WTC11 (cell line): Measurements from ENCODE around the gene LOC128125822.

ENCODE experiments used
- CREB1 ChIP-seq: sonication (generic); formaldehyde crosslinking; IDR thresholded peaks from 2 replicates; pipeline ENCODE4 v1.8.0; 2023; ENCODE audit warnings: mild to moderate bottlenecking, missing genetic modification reagents
- CREM ChIP-seq: sonication (generic); formaldehyde crosslinking; IDR thresholded peaks from 2 replicates; pipeline ENCODE4 v1.8.1; 2022; ENCODE audit warnings: mild to moderate bottlenecking, missing genetic modification reagents, moderate library complexity
- E2F1 ChIP-seq: sonication (generic); formaldehyde crosslinking; IDR thresholded peaks from 2 replicates; pipeline ENCODE4 v1.8.0; 2022; ENCODE audit warnings: mild to moderate bottlenecking, missing genetic modification reagents
- HMGXB4 ChIP-seq: sonication (generic); formaldehyde crosslinking; IDR thresholded peaks from 2 replicates; pipeline ENCODE4 v1.8.1; 2023; ENCODE audit warnings: mild to moderate bottlenecking, moderate library complexity, missing genetic modification reagents
- MXD4 ChIP-seq: fragments of 250-450 bp; sonication (Bioruptor Pico); IDR thresholded peaks from 2 replicates; pipeline ENCODE4 v1.8.0; 2021; ENCODE audit warnings: mild to moderate bottlenecking, moderate library complexity, borderline replicate concordance
- MYBL2 ChIP-seq: sonication (generic); formaldehyde crosslinking; IDR thresholded peaks from 2 replicates; pipeline ENCODE4 v1.8.1; 2023; ENCODE audit warnings: mild to moderate bottlenecking, moderate library complexity, missing genetic modification reagents
- NFE2L1 ChIP-seq: sonication (generic); formaldehyde crosslinking; IDR thresholded peaks from 2 replicates; pipeline ENCODE4 v1.8.1; 2023; ENCODE audit warnings: missing genetic modification reagents
- ZNF263 ChIP-seq: sonication (generic); formaldehyde crosslinking; IDR thresholded peaks from 2 replicates; pipeline ENCODE4 v1.8.1; 2022; ENCODE audit warnings: low read depth, mild to moderate bottlenecking, moderate library complexity, missing genetic modification reagents
- TF ChIP-seq, protein P1 (sequence below): fragments of 200-600 bp; IDR thresholded peaks from 2 replicates; pipeline ENCODE4 v1.8.0; 2022; ENCODE audit warnings: antibody characterized with exemption
- TF ChIP-seq, protein P2 (sequence below): sonication (generic); formaldehyde crosslinking; IDR thresholded peaks from 2 replicates; pipeline ENCODE4 v1.8.1; 2023; ENCODE audit warnings: mild to moderate bottlenecking, missing genetic modification reagents, moderate library complexity

DNA sequence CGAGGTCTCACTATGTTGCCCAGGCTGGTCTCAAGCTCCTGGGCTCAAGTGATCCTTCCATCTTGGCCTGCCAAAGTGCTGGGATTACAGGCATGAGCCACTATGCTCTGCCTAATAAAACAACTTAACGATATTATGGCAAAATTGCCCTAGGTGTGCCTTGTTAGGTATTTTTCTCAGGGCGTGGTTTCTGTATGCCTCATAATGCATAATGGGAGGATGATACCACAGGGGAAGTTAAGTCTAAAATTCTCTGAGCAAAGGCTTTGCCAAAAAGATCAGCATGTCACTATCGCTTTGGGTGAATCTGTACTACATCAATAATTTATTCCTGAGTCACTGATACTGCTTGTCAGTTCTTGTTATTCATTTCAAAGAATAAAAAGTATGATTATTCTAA is 15.9 kb upstream of the LOC128125822 start:
- TF ChIP-seq, protein P1, sequence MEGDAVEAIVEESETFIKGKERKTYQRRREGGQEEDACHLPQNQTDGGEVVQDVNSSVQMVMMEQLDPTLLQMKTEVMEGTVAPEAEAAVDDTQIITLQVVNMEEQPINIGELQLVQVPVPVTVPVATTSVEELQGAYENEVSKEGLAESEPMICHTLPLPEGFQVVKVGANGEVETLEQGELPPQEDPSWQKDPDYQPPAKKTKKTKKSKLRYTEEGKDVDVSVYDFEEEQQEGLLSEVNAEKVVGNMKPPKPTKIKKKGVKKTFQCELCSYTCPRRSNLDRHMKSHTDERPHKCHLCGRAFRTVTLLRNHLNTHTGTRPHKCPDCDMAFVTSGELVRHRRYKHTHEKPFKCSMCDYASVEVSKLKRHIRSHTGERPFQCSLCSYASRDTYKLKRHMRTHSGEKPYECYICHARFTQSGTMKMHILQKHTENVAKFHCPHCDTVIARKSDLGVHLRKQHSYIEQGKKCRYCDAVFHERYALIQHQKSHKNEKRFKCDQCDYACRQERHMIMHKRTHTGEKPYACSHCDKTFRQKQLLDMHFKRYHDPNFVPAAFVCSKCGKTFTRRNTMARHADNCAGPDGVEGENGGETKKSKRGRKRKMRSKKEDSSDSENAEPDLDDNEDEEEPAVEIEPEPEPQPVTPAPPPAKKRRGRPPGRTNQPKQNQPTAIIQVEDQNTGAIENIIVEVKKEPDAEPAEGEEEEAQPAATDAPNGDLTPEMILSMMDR: no peak
- TF ChIP-seq E2F1 (CRISPR knock-in tag) (no peak), MXD4 (CRISPR knock-in tag) (no peak), ZNF263 (no peak), CREM (CRISPR knock-in tag) (no peak), MYBL2 (CRISPR knock-in tag) (no peak), NFE2L1 (CRISPR knock-in tag) (no peak), HMGXB4 (CRISPR knock-in tag) (no peak), CREB1 (CRISPR knock-in tag) (no peak)
- TF ChIP-seq, protein P2, sequence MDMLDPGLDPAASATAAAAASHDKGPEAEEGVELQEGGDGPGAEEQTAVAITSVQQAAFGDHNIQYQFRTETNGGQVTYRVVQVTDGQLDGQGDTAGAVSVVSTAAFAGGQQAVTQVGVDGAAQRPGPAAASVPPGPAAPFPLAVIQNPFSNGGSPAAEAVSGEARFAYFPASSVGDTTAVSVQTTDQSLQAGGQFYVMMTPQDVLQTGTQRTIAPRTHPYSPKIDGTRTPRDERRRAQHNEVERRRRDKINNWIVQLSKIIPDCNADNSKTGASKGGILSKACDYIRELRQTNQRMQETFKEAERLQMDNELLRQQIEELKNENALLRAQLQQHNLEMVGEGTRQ (CRISPR knock-in tag): no peak
